Inflammatory macrophage (primary cell): ENCODE data around the gene FZD10.

Experiments used
- DNase-seq, 2 donors: peaks; one replicate each; pipeline ENCODE4 v3.0.0-alpha.2; 2020 to 2022

Gene FZD10

DNA sequence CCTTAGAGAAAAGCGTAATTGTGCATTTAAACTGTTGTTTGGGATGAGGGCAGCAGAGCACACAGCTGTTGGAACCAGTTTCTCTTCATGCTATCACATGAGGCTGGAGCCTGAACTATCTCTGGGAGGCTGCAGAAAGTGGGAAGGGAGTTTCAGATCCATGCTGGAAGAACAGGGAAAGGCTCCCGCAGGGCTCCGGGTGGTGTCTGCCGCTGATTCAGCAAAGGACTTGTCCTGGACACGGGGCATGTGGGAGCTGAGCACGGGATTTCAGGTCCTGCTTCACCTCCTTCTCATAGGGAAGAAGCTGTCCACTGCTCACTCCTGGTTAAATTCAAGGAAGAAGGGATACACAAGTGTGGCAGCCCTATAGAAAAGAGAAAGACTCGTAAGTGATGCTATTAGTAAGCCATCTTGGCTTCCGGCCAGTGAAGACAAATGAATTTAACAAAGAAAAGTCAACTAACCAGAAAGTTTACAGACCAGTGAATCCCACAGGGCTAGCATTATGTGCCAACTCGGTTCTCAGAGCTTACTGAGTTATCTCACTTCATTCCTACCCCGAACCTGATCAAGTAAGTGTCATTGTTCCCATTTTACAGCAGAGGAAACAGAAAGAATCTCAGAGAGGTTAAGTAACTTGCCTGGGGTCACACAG lies 6.7 kb upstream of the FZD10 start:
- DNase-seq = no peak

DNA sequence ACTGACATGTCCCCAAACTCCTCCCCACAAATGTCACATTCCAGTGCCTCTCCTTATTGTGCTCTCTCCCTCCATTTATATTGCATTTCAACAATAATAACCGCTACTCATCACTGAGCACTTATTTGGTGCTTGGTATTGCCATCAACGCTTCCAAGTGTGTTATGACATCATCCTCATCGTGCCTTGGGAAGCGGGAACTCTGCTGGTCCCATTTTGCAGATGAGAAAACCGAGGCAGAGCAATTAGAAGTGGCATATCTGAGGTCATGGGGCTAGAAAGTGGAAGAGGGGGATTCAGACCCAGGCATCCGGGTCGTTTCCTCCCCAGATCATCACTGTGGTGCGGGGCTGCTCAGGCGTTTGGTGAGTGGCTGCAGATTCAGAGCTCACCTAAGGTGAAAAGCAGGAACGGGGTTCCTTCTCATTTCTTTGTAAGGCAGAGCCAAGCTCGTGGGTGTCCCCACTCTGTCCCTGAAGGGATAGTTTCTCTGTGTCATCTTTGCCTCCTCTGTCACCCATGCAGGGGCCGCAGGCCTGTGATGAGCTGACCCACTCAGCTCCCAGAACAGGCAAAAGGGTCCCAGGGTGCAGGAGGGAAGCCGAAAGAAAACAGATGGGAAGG lies 5.5 kb upstream of the FZD10 start:
- no peak for DNase-seq

DNA sequence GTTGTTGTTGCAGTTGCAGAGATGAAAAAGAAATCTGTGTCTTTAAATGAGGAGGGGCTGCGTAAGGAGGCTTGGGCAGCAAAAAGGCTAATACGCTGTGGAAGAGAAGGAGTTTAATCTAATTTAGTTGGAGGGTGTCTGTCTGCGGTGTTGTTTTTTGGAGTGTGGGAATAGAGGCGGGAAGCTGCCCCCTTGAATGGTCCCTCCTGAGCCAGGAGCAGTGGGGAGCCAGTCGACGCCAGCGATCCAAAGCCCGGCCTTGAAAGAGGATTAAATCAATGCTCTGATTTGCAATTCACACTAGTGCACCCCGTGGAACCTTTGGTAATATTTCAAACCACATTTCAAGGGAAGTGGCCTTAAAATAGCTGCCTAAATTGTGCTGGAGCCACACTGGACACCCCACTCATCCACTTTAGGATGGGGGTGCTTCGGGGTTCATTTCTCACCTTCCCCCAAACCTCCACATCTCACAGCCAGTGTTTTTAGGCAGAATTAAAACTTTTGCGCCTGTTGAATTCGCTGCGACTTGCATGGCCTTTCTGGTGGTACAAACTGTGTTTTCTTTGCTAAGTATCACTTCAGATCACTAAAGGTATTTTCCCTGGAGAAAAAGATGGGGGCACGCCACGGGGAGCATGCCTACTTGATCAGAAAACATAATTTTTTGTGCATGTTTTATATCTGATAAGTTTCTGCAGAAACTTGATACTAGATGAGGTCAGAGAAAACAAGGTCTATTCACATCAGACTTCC lies 4.1 kb upstream of the FZD10 start:
- DNase-seq = no peak

DNA sequence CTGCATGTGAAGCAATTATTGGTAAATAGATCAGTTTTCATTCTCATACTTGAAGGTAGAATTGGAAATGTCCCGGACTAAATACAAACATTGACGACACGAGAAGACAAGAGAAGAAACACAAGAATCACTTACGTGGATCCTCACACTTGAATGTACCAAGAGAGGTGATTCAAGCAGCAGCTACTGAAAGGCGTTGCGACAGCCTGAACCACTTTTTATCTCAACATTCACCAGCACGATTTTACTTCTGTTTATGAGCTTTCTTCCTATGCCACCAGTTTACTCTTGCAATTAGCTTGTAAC lies 3.6 kb upstream of the FZD10 start:
- DNase-seq = no peak

DNA sequence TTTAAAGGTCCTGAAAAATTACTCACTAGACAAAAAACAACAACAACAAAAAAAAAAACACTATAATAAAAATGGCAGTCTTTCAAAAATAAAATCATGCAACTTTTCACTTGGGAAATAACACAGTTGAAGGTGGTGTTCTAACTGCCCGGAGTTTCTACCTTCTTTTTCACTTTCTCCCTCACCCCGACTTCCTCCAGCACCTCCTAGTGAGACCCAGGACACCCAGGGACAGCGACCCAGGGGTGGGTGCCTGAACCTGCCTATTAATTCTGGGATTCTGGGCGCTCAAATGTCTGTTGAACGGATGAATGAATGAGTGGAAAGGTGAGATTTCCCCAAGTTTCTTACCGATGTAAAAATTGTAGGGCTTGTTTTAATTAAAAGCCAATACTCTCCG lies 2.0 kb upstream of the FZD10 start:
- no peak for DNase-seq

DNA sequence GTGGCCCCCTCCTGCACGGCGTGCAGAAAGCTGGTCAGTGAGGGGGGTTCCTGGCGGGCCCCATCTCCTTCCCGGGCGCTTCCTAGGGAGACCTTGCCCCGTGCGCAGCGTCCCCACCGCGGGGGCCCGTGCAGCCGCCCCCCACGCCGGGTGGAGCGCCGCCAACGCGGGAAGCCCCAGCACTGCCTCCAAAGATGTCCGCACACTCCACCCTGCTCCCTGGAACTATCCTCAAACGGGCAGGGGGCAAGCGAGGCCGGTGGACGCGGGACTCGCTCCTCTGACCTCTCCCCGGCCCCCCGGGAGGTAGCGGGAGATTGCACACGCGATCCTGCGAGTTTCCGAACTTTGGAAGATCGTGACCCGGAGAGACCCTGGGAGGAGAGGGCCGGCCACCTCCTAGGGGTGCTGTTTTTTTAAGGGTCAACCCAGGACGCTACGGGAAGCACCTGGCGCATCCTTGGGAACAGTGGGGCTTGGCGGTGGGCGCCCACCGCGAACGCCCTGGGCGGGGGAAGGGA lies 1.5 kb upstream of the FZD10 start:
- no peak for DNase-seq

DNA sequence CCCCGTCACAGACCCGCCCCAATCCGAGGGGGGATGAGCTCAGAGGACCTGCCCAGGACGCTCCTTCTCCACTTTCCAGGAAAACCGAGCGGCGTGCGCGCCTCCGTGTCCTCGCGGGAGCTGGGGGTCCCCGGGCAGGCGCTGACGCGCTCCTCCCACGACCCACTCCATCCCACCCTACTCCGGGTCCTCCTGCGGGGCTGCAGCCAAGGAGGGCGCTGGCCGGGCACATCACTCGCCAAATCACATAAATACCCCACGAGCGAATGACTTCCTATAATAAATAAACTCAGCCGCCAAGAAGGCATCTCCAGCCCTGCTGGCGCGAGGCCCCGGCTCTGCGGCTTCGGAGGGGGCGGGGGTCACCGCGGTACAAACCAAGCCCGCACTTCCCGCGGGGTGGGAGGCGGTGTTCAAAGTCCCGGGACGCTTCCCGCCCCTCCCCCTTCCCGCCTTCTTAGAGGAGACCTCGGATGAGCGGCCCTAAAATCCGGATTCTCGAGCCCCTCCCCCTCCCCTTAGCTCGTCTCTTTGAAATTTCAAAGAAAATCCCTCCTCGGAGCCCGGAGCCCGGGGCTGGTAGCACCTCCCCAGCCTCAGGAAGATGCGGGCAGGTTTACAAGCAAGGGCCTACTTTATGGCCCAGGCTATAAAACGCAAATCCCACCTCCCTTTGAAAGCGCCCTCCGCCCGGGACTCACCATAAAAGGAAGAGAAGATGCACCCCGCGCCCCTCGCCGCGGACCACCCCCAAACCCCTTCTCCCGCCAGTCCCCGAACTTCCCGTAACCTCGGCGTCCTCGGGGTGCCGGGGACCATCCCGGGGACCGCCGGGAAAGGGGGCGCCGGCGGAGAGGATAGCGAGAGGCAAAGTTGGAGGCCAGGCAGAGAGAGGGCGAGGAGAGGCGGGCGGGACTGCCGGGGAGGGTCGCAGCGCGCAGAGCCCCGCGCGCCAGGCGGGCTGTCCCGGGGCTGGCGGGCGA lies 712 bp upstream of the FZD10 start:
- DNase-seq = no peak

DNA sequence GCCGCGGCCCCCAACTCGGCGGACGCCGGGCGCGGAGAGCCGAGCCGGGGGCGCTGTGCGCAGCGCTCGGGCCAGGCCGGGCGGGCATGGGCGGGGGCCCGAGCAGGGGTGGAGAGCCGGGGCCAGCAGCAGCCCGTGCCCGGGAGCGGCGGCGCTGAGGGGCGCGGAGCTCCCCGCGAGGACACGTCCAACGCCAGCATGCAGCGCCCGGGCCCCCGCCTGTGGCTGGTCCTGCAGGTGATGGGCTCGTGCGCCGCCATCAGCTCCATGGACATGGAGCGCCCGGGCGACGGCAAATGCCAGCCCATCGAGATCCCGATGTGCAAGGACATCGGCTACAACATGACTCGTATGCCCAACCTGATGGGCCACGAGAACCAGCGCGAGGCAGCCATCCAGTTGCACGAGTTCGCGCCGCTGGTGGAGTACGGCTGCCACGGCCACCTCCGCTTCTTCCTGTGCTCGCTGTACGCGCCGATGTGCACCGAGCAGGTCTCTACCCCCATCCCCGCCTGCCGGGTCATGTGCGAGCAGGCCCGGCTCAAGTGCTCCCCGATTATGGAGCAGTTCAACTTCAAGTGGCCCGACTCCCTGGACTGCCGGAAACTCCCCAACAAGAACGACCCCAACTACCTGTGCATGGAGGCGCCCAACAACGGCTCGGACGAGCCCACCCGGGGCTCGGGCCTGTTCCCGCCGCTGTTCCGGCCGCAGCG lies 639 bp downstream of the FZD10 start:
- no peak for DNase-seq

DNA sequence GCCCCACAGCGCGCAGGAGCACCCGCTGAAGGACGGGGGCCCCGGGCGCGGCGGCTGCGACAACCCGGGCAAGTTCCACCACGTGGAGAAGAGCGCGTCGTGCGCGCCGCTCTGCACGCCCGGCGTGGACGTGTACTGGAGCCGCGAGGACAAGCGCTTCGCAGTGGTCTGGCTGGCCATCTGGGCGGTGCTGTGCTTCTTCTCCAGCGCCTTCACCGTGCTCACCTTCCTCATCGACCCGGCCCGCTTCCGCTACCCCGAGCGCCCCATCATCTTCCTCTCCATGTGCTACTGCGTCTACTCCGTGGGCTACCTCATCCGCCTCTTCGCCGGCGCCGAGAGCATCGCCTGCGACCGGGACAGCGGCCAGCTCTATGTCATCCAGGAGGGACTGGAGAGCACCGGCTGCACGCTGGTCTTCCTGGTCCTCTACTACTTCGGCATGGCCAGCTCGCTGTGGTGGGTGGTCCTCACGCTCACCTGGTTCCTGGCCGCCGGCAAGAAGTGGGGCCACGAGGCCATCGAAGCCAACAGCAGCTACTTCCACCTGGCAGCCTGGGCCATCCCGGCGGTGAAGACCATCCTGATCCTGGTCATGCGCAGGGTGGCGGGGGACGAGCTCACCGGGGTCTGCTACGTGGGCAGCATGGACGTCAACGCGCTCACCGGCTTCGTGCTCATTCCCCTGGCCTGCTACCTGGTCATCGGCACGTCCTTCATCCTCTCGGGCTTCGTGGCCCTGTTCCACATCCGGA lies 1.4 kb downstream of the FZD10 start:
- no peak for DNase-seq

DNA sequence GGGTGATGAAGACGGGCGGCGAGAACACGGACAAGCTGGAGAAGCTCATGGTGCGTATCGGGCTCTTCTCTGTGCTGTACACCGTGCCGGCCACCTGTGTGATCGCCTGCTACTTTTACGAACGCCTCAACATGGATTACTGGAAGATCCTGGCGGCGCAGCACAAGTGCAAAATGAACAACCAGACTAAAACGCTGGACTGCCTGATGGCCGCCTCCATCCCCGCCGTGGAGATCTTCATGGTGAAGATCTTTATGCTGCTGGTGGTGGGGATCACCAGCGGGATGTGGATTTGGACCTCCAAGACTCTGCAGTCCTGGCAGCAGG lies 1.9 kb downstream of the FZD10 start:
- DNase-seq = no peak

DNA sequence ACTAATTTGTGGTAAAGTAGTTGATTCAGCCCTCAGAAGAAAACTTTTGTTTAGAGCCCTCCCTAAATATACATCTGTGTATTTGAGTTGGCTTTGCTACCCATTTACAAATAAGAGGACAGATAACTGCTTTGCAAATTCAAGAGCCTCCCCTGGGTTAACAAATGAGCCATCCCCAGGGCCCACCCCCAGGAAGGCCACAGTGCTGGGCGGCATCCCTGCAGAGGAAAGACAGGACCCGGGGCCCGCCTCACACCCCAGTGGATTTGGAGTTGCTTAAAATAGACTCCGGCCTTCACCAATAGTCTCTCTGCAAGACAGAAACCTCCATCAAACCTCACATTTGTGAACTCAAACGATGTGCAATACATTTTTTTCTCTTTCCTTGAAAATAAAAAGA lies 2.7 kb downstream of the FZD10 start:
- no peak for DNase-seq

DNA sequence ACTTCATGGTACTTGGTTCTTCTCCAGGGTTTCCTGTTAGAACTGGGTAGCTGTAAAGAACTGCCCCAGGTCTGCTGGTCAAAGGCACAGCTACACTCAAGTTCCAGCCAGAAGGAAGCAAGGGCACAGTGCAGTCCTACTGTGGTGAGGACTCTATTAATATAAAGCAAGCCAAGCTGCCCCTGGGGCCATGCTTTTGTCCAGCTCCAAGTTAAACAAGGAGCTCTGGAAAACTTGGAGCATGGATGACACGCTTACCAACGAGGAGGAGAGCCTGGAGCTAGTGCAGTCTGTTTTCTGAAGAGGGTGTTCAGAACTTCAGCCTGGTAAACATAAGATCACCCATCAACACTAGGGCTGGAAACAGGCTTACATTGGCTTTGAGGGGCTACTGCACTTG lies 4.0 kb downstream of the FZD10 start:
- DNase-seq = no peak

DNA sequence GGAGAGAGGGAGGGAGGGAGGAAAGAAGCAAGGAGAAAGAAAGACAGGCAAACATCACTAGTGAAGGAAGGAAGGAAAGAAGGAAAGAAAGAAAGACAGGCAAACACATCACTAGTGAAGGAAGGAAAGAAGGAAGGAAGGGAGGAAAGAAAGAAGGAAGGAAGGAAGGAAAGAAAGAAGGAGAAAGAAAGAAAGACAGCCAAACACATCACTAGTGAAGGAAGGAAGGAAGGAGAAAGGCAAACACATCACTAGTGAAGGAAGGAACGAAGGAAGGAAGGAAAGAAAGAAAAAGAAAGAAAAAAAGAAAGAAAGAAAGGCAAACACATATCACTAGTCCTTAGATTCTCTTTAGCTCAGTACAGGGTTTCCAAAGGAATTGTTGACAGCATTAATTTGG lies 5.3 kb downstream of the FZD10 start:
- DNase-seq = no peak

DNA sequence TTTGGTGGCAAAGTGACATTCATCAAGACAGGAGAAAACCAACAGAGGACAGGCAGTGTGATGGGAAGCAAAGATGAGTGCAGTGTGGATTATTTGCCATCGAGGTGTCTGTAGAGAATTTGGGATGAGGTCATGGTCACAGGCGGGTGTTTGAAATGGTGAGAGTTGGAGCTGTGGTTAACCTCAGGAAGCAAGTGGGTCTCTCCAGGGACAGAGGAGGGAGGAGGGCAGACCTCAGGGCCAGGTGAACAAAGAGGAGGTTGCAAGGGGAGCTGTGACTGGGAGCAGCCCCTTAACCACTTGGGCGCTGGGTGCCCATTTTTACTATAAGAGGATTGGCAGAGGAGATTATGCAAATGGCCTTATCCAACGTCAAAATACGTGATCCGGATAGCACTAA lies 7.0 kb downstream of the FZD10 start:
- DNase-seq = no peak

DNA sequence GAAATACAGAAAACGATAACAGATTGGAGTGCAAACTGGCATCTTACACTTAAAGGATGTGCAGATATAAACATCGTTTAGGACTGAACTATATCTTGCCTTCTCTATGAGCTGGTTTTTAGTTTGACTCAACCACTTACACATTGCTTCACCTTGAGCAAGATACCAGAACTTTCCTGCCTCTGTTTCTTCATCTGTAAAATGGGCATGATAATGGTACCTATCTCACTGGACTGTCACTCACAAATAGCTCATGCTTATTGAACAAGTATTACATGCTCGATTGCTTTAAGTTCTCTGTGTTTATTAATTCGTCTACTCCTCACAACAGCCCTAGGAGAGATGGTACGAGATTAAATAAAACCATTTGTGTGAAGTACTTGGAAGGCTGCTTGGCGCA lies 7.7 kb downstream of the FZD10 start:
- DNase-seq = no peak

DNA sequence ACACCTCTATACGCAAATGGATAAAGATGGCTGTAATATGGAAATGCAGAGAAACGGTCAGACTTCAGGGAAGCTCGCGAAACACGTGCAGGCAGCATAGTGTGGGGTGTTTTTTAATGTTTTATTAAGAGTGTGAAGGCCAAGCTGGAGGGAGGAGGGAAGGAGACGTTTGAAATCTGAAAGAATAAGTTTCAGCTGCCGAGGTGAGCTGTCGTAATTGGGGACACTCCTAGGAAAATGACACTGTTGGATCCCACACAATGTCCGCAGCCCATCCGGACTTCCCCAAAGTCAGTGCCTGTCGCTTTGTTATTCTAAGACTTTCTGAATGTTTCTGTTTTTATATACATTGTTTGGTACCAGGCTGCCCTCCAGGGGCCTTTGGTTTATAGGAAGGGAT lies 8.3 kb downstream of the FZD10 start:
- DNase-seq = no peak

DNA sequence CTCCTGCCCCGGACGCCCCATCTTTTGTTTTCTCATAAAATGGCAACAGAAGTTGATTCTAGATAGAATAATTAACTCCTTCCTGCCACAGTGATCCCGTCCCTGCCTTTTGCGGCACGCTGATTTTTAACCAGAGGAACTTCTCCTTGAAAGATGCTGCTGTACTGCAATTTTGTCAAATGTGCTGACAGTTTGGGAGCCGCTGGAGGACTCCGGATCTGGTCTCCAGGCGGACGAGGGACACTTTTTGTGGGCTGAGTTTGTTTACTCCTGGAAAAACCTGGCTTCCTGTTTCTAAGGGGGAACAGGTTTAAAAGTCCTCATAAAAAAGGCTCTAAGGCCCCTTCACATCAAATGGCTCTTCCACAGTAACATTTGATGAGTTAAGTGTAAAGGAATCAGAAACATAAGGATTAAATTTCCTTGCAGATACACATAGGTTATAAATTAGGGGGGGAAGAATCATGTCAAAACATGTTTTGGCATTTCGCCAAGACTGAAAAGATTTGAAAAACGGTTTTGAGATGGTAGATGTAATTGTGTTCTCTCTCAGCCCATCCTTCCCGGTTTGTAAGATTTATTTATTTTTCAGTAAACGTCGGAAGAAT lies 15.5 kb downstream of the FZD10 start:
- DNase-seq = no peak

DNA sequence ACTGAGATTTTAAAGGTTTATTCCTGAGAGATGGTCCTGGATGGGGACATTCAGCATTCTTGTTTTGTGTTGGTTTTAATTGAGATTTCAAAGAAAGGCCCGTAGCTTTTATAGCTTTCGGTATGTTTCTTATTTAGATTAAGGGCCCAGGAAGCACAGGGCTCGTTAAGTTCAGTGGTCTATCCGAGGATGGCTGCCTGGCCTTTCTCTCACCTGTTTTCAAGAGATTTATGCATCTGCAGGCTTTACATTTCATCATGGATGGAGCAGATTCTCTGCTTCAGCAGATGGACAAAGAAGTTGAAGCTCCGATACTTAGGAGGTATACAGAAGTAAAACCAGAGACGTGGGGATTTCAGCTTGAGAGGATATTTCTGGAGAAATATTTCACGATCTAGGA lies 16.0 kb downstream of the FZD10 start:
- no peak for DNase-seq

DNA sequence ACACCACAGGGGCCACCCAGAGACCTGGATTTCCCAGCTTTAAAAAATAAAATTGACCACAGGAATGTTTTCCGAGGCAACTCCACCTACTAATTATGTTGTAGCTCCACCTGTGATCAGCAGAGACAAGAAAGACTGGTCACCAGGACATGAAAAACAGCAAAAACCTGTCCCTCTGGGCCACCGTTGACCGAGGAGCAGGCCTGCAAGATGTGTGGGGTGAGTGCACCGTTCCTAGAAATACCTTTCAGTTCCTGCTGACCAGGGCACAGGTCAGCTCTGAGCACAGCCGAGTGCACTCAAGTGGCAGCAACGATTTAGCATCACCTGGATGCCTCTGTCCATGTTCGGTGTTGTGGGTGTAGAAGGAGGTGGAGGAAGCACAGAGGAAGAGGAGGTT lies 16.9 kb downstream of the FZD10 start:
- no peak for DNase-seq

DNA sequence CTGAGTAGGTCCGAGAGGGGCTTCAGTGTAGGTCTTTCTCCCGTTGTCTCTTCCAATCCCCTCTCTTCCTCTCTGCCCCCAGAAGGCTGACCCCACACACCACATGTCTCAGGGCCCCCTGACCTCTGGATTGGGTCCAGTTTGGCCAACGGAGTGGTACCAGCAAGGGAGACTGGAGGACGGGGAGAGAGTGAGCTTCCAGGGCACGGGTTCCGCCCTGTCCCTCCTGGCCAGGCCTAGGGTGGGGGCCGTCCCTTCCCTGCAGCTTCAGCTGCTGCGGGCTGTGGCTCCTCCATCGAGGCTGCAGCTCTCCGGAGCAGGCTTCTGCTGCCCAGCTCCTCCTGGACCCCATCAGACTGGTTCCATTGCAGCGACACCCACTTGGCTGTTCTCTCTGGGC lies 17.4 kb downstream of the FZD10 start:
- DNase-seq = no peak

DNA sequence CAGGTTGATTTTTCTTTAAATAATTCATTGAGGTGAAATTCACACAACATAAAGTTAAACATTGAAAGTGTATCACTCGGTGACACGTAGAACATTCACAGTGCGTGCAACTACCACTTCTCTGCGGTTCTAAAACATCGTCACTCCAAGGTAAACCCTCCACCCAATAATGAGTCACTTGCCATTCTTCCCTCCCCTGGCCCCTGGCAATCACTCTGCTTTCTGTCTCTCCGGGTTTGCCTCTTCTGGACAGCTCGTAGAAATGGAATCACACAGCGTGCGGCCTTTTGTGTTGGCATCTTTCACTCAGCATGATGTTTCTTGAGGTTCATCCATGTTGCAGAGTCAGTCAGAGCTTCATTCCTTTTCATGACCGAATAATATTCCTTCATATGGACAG lies 18.9 kb downstream of the FZD10 start:
- DNase-seq = no peak
